Right atrium auricular region (tissue), 2 donors: ENCODE results near the gene GSG1L2. TPM values are rescaled to one million over a fixed set of nuclear protein-coding genes. Genes with fewer than 3 reads are reported as not detected.

Experiments
- DNase-seq: peaks from one replicate; pipeline ENCODE4 v3.0.0-alpha.2; 2019; ENCODE audit warnings: low spot score
- H3K27ac ChIP-seq, 2 donors: fragments of 200-600 bp; sonication (generic); 1 replicate in 1 of 2; 2 replicates in 1 of 2; pipeline ENCODE4 v1.5.1; 2016 to 2019
- H3K27me3 ChIP-seq, 2 donors: fragments of 200-600 bp; sonication (generic); one replicate each; pipeline versions ENCODE4 v1.5.1 to v1.6.0; 2017 to 2019
- H3K36me3 ChIP-seq: fragments of 200-600 bp; sonication (generic); one replicate; pipeline ENCODE4 v1.5.1; 2016
- H3K4me1 ChIP-seq, 2 donors: fragments of 200-600 bp; sonication (generic); one replicate each; pipeline versions ENCODE4 v1.5.1 to v1.6.0; 2017 to 2019
- H3K4me3 ChIP-seq, 2 donors: fragments of 200-600 bp; sonication (generic); 1 replicate in 1 of 2; 2 replicates in 1 of 2; pipeline ENCODE4 v1.5.1; 2017 to 2019; ENCODE audit warnings: mild to moderate bottlenecking in 1 of 2, moderate library complexity in 1 of 2
- H3K9me3 ChIP-seq, 2 donors: fragments of 200-600 bp; sonication (generic); one replicate each; pipeline ENCODE4 v1.5.1; 2019
- total RNA-seq, 2 donors: library from RNA; depleted of rRNA; stranded (reverse); fragments of >200 nt; gene quantifications; one replicate each; pipeline ENCODE4 v1.1.0, GENCODE V29; 2016
- TF ChIP-seq, protein P1 (sequence below), 2 donors: fragments of 200-600 bp; sonication (generic); IDR thresholded peaks; one replicate each; pipeline ENCODE4 v1.5.1; 2019; ENCODE audit warnings: antibody characterized with exemption in 2 of 2

Gene GSG1L2
- total RNA-seq, 2 donors from 2014 or later = not detected

GRCh38 chr17:9806699-9807098 is 15.2 kb downstream of the GSG1L2 start:
- no peak for DNase-seq
- Histone ChIP-seq H3K36me3 (no peaks in the 10 kb centered on the region), H3K4me3 (no peak overlapping the region), H3K9me3 (peaks cover 0 to 7% of the 10 kb centered on the region in 2 donors), H3K27me3 (no peaks in the 10 kb centered on the region), H3K4me1 (peaks cover 0 to 28% of the 10 kb centered on the region in 2 donors), H3K27ac (no peak overlapping the region)
- TF ChIP-seq, protein P1, sequence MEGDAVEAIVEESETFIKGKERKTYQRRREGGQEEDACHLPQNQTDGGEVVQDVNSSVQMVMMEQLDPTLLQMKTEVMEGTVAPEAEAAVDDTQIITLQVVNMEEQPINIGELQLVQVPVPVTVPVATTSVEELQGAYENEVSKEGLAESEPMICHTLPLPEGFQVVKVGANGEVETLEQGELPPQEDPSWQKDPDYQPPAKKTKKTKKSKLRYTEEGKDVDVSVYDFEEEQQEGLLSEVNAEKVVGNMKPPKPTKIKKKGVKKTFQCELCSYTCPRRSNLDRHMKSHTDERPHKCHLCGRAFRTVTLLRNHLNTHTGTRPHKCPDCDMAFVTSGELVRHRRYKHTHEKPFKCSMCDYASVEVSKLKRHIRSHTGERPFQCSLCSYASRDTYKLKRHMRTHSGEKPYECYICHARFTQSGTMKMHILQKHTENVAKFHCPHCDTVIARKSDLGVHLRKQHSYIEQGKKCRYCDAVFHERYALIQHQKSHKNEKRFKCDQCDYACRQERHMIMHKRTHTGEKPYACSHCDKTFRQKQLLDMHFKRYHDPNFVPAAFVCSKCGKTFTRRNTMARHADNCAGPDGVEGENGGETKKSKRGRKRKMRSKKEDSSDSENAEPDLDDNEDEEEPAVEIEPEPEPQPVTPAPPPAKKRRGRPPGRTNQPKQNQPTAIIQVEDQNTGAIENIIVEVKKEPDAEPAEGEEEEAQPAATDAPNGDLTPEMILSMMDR (IDR thresholded peaks at IDR 0.05) = no peak

DNA sequence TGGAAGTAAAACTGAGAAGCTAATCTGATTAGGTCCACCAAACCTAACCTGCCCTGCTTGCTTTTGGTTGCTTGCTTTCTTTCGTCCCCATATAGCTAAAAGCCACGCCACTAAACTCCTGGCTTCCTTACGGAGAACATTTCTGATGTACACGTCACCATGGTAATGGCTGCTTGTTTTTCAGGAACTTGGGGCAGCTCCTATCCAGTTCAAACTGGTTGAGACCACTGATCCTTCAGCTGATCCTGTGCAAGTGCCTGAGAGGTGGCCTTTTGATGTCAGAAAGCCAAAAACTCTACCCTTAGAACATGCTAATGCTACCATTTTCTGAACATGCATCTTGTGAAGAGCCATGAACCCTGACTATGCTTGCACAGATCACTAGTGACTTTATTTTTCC is 16.1 kb downstream of the GSG1L2 start:
- Histone ChIP-seq H3K27me3 (no peaks in the 10 kb centered on the region), H3K36me3 (no peaks in the 10 kb centered on the region), H3K4me1 (peaks cover 0 to 21% of the 10 kb centered on the region in 2 donors), H3K9me3 (peaks cover 0 to 7% of the 10 kb centered on the region in 2 donors), H3K4me3 (no peak overlapping the region), H3K27ac (no peak overlapping the region)
- TF ChIP-seq, protein P1 (IDR thresholded peaks at IDR 0.05) = no peak
- DNase-seq = no peak

DNA sequence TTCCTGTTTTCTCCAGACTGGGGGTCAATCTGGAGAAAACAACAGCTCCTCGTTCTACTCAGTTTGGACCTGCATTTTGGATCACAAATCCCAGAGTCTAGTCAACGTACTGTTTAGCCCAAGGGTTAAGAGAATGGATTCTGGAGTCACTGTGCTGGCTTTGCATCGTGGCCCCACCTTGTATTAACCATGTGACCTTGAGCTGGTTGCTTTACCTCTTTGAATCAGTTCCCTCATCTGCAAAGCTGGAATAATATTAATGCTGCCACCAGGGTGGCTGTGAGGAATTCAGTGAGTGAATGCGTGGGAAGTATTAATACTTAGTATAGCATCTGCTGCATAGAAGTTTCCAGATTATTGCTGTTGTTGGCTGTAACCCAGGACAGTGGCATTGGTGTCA is 19.2 kb downstream of the GSG1L2 start:
- Histone ChIP-seq H3K4me3 (no peak overlapping the region), H3K27me3 (no peaks in the 10 kb centered on the region), H3K4me1 (peaks cover 0 to 11% of the 10 kb centered on the region in 2 donors), H3K36me3 (no peaks in the 10 kb centered on the region), H3K27ac (peak overlapping the region; percentile 69 to 83), H3K9me3 (peaks cover 0 to 7% of the 10 kb centered on the region in 2 donors)
- no peak for DNase-seq
- TF ChIP-seq, protein P1 (IDR thresholded peaks at IDR 0.05) = no peak

DNA sequence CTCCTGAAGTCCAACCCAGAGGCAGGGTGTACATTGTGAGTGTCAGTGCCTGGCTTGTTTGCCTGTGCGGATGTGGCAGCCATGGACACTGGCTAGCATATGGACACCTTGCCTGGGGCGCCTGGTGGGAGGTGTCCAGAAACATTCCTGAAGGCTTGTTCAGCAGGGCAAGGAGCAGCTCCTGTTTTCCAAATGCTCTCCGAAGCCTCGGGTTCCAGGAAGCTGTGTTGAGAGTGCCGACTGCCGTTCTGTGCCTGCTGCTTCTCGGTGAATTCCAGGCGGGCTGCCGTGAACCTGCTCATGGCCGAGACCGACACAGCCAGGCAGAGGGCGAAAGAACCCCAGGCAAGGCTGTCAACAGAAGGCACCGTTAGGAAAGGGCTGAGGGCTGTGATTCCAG is 19.6 kb downstream of the GSG1L2 start:
- Histone ChIP-seq H3K27ac (peak overlapping the region; percentile 69 to 83), H3K9me3 (peaks cover 0 to 7% of the 10 kb centered on the region in 2 donors), H3K36me3 (no peaks in the 10 kb centered on the region), H3K27me3 (no peaks in the 10 kb centered on the region), H3K4me1 (peaks cover 0 to 11% of the 10 kb centered on the region in 2 donors), H3K4me3 (no peak overlapping the region)
- TF ChIP-seq, protein P1 (IDR thresholded peaks at IDR 0.05) = peak in 1 of 2 donors; percentile 44
- DNase-seq = no peak

DNA sequence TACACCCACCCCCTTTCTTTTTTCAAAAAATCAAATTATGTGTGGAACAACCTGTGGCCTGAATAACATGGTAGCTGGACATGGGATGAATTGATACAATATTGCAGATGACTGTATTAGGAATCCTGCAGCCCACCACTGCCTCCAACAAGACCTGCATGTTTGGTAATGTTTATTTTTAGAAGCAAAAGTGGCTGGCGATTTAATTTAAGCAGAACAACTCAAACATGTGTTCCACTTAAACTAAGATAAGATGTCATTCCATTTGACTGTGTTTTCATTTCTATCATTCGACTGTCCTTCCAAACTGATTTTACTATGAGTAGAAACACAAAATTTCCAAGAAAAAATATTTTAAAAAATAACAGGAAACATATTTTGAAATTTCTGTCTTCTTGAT is 20.4 kb downstream of the GSG1L2 start:
- TF ChIP-seq, protein P1 (IDR thresholded peaks at IDR 0.05) = no peak
- no peak overlapping the region for H3K4me3 ChIP-seq
- peaks cover 0 to 7% of the 10 kb centered on the region in 2 donors for H3K9me3 ChIP-seq
- H3K27me3 ChIP-seq = no peaks in the 10 kb centered on the region
- no peak for DNase-seq
- no peaks in the 10 kb centered on the region for H3K36me3 ChIP-seq
- peaks cover 0 to 11% of the 10 kb centered on the region in 2 donors for H3K4me1 ChIP-seq
- H3K27ac ChIP-seq = peak overlapping the region; percentile 69 to 83

DNA sequence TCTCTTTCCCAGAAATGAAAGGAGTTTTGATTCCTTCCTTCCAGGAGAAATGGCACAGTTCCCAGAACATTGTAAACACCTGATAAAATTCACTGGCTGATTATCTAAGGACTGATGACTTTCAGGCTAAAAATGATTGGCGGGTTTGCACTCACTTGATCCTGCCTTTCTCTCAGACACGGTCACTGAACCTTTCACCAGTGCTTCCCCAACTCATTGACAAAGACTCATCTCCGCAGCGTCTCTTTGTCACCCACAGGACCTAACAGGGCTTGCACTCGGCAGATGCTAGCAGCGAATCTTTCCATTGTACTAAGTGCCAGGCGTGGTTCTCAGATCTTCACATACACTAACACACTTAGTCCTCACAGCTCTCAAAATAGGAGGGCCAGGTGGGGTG is 23.2 kb downstream of the GSG1L2 start:
- H3K36me3 ChIP-seq = no peaks in the 10 kb centered on the region
- no peaks in the 10 kb centered on the region for H3K27me3 ChIP-seq
- H3K9me3 ChIP-seq = no peaks in the 10 kb centered on the region
- no peak overlapping the region for H3K4me3 ChIP-seq
- peaks cover 0 to 11% of the 10 kb centered on the region in 2 donors for H3K4me1 ChIP-seq
- TF ChIP-seq, protein P1 (IDR thresholded peaks at IDR 0.05) = no peak
- H3K27ac ChIP-seq = peak overlapping the region; percentile 68 to 79
- DNase-seq = no peak
